ENCODE measurements around the gene FABP3.

Gene FABP3

GRCh38 chr1:31372751-31373055, 173 bp downstream of the FABP3 start:
- no peak for TF ChIP-seq CTCF (IDR thresholded peaks at IDR 0.05; ENCODE audit: low read depth, low read length, missing control alignments)
- peak overlapping the region; percentile 38 for H3K4me3 ChIP-seq (replicated peaks; ENCODE audit: low read depth, low read length)
- no peak for DNase-seq (ENCODE audit: extremely low read depth, low read depth)

- no peak for TF ChIP-seq CTCF (IDR thresholded peaks at IDR 0.05; ENCODE audit: low read depth, low read length, missing control alignments)
- H3K4me3 ChIP-seq (replicated peaks; ENCODE audit: low read depth, low read length) = no peak overlapping the region; the same call in 1 of the 2 replicates
- DNase-seq (ENCODE audit: extremely low read depth, low read depth) = no peak
These were observed 825 bp downstream of the FABP3 start for GRCh38 chr1:31372051-31372450.

- DNase-seq (ENCODE audit: extremely low read depth, low read depth) = no peak
- no peak for TF ChIP-seq CTCF (IDR thresholded peaks at IDR 0.05; ENCODE audit: low read depth, low read length, missing control alignments)
These were observed 1.5 kb downstream of the FABP3 start for GRCh38 chr1:31371121-31371959.

GRCh38 chr1:31370565-31370964, 2.3 kb downstream of the FABP3 start:
- H3K4me3 ChIP-seq (replicated peaks; ENCODE audit: low read depth, low read length) = no peak overlapping the region
- TF ChIP-seq CTCF (IDR thresholded peaks at IDR 0.05; ENCODE audit: low read depth, low read length, missing control alignments) = no peak
- no peak for DNase-seq (ENCODE audit: extremely low read depth, low read depth)

More at GRCh38 chr1:31371121-31371959, 1.5 kb downstream of the FABP3 start:
- no peak overlapping the region for H3K4me3 ChIP-seq (replicated peaks; ENCODE audit: low read depth, low read length)

- DNase-seq (ENCODE audit: extremely low read depth, low read depth) = no peak
- H3K4me3 ChIP-seq (replicated peaks; ENCODE audit: low read depth, low read length) = no peak overlapping the region
- no peak for TF ChIP-seq CTCF (IDR thresholded peaks at IDR 0.05; ENCODE audit: low read depth, low read length, missing control alignments)
These were observed 2.9 kb downstream of the FABP3 start for GRCh38 chr1:31370021-31370420.

GRCh38 chr1:31368611-31369107, 4.2 kb downstream of the FABP3 start:
- no peak overlapping the region for H3K4me3 ChIP-seq (replicated peaks; ENCODE audit: low read depth, low read length)
- no peak for DNase-seq (ENCODE audit: extremely low read depth, low read depth)
- TF ChIP-seq CTCF (IDR thresholded peaks at IDR 0.05; ENCODE audit: low read depth, low read length, missing control alignments) = no peak
